GM21619 (cell line): ENCODE data around the gene RNASE12.

Source experiments
- ATAC-seq: cut with Tn5 transposase; IDR thresholded peaks from one replicate; pipeline ENCODE4 v1.9.1; 2021; ENCODE audit not compliant: unreplicated experiment

RNASE12 gene

DNA sequence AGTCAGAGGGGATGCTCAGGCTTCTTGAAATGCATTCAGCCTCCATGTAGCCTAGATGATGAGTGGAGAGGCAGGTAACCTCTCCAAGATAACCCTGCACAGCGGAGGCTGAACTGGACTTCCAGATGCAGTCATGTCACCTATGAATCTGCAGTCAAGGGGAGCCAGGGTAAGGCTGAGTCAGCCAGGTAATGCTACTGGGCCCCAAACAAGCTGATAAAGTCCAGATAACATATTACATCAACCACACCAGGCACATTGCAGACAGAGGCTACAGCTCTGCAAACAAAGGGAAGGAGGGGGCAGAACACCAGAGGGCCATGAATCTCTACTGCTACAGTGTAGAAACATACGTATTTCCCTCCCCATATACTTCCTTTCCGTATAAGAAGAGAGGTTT, 44.3 kb downstream of the RNASE12 start:
- ATAC-seq = no peak
